ENCODE data around the gene EML4.
"Not testable (repeated sequence)": the region's sequence is repeated elsewhere in the genome, so short reads cannot be mapped to it uniquely, and the experiment has no call there.

Gene EML4

GRCh38 chr2:42340045-42340937, 171.1 kb downstream of the EML4 start:
- TF ChIP-seq CTCF (IDR thresholded peaks at IDR 0.05; ENCODE audit: insufficient read depth, low read depth, low read length, missing control alignments): no peak
- DNase-seq (ENCODE audit: low read depth): no peak
- no peak overlapping the region for H3K4me3 ChIP-seq (ENCODE audit: low read depth, low read length)

GRCh38 chr2:42340938-42341636, 171.9 kb downstream of the EML4 start:
- TF ChIP-seq CTCF (IDR thresholded peaks at IDR 0.05; ENCODE audit: insufficient read depth, low read depth, low read length, missing control alignments): no peak
- no peak for DNase-seq (ENCODE audit: low read depth)
- no peak overlapping the region for H3K4me3 ChIP-seq (ENCODE audit: low read depth, low read length)

DNA sequence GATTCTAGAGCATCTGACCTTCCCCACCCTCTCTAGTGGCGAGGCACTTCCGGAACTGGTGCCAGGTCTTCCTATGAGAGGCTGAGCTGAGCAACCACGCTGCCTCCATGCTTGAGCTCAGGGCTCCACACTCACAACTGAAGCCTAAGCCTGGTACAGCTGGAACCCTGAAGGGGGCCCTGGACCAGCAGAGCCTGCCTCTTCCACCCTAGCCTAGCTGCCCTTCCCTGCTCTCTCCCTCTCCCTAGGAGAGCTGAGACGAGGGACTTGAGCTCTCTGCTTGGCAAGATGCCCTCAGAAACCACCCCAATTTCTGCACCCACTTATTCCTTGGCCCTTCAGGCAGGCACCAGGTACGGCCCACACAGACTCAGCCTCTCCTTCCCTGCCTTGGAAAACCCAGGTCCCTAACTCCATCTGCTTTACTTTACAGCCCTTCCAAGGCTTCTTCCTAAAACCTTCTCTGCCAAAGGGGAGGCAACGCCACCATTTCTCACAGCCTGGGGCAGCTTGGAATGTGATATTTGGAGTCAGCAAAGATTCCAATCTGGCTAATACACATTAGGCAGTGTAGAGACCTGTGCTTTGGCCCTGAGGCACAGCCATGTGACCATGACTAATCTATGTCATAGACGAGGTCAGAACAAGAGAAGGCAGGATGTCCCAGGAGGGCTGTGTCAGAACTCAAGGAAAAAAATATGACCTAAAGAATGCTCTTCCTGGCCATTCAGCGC, 173.1 kb downstream of the EML4 start:
- H3K4me3 ChIP-seq (ENCODE audit: low read depth, low read length): no peak overlapping the region
- TF ChIP-seq CTCF (IDR thresholded peaks at IDR 0.05; ENCODE audit: insufficient read depth, low read depth, low read length, missing control alignments): no peak
- DNase-seq (ENCODE audit: low read depth): peak; percentile 16

DNA sequence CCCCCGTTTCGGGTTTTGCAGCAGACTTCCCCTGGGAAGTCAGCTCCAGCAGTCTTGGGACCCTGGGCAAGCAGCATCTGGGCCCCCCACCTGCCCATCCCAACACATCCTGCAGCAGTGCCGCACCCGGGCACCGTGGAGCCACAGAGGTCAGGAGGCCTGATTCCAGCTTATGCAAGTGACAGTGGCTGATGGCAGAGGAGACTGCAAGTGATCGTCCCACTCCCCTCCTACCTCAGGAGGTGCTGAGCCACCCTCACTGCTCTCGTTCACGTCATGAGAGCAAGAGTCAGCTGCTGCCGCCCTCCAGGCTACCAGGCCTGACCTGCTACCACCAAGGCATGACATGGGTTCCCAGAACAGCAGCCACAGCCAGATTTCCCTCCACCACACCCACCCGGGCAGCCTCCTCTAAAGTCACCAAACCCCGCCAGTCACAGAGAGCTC, 173.7 kb downstream of the EML4 start:
- H3K4me3 ChIP-seq (ENCODE audit: low read depth, low read length): no peak overlapping the region
- TF ChIP-seq CTCF (IDR thresholded peaks at IDR 0.05; ENCODE audit: insufficient read depth, low read depth, low read length, missing control alignments): no peak
- DNase-seq (ENCODE audit: low read depth): no peak

- TF ChIP-seq CTCF (IDR thresholded peaks at IDR 0.05; ENCODE audit: insufficient read depth, low read depth, low read length, missing control alignments): no peak
- DNase-seq (ENCODE audit: low read depth): no peak
- H3K4me3 ChIP-seq (ENCODE audit: low read depth, low read length): no peak overlapping the region
Observed at GRCh38 chr2:42345986-42346385, 176.8 kb downstream of the EML4 start.

DNA sequence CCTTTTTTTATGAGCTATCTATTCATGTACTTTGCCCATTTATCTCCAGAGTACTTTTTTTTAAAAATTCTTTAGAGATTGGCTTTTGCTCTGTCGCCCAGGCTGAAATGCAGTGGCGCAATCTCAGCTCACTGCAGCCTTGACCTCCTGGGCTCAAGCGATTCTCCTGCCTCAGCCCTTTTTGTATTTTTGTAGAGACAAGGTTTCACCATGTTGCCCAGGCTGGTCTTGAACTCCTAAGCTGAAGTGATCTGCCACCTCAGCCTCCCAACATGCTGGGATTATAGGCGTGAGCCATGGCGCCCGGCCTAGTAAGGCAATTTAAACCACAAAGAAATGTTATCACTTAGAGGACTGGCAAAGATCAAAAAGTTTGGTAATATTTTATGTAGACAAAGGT, 177.7 kb downstream of the EML4 start:
- DNase-seq (ENCODE audit: low read depth): not testable (repeated sequence)

GRCh38 chr2:42347518-42347917, 178.4 kb downstream of the EML4 start:
- DNase-seq (ENCODE audit: low read depth); H3K4me3 ChIP-seq (ENCODE audit: low read depth, low read length): not testable (repeated sequence)

More for the DNA sequence above, 177.7 kb downstream of the EML4 start:
- H3K4me3 ChIP-seq (ENCODE audit: low read depth, low read length): not testable (repeated sequence)

Data from GM12865 (cell line).